KMS-11 (cell line): ENCODE data around the gene YY1.

Source experiments
- H2AFZ ChIP-seq: fragments of 200-600 bp; sonication (generic); 2 replicates; pipeline ENCODE4 v1.6.1; 2016; ENCODE audit warnings: antibody characterized with exemption, mixed run types, low read depth
- H3K27ac ChIP-seq: fragments of 200-600 bp; sonication (generic); 2 replicates; pipeline ENCODE4 v1.6.1; 2016; ENCODE audit warnings: mild to moderate bottlenecking, mixed run types
- H3K27me3 ChIP-seq: fragments of 200-600 bp; sonication (generic); 2 replicates; pipeline ENCODE4 v1.6.1; 2017; ENCODE audit warnings: mild to moderate bottlenecking, low read depth, mixed run types, moderate library complexity; ENCODE audit not compliant: insufficient read depth
- H3K36me3 ChIP-seq: fragments of 200-600 bp; sonication (generic); 2 replicates; pipeline ENCODE4 v1.6.1; 2017; ENCODE audit warnings: mild to moderate bottlenecking, mixed run types; ENCODE audit not compliant: insufficient read depth
- H3K4me1 ChIP-seq: fragments of 200-600 bp; sonication (generic); 2 replicates; pipeline ENCODE4 v1.6.1; 2016; ENCODE audit warnings: mild to moderate bottlenecking, low read depth, mixed run types; ENCODE audit not compliant: poor library complexity, severe bottlenecking
- H3K4me2 ChIP-seq: fragments of 200-600 bp; sonication (generic); 2 replicates; pipeline ENCODE4 v1.7.0; 2016; ENCODE audit warnings: mild to moderate bottlenecking, mixed run types
- H3K4me3 ChIP-seq: fragments of 200-600 bp; sonication (generic); IDR thresholded peaks from 2 replicates; pipeline ENCODE4 v1.6.1; 2017; ENCODE audit warnings: low read depth, low read length, mixed read lengths; ENCODE audit not compliant: insufficient read depth
- H3K79me2 ChIP-seq: fragments of 200-600 bp; sonication (generic); 2 replicates; pipeline ENCODE4 v1.6.1; 2016; ENCODE audit warnings: low read depth, mixed run types; ENCODE audit not compliant: insufficient read depth
- H3K9ac ChIP-seq: fragments of 200-600 bp; sonication (generic); 2 replicates; pipeline ENCODE4 v1.6.1; 2016; ENCODE audit warnings: mild to moderate bottlenecking, mixed run types
- H4K20me1 ChIP-seq: fragments of 200-600 bp; sonication (generic); 2 replicates; pipeline ENCODE4 v1.6.1; 2016; ENCODE audit warnings: mild to moderate bottlenecking, mixed run types; ENCODE audit not compliant: insufficient read depth
- TF ChIP-seq, protein P1 (sequence below): fragments of 200-600 bp; sonication (generic); conservative IDR thresholded peaks from 2 replicates; pipeline ENCODE4 v1.6.1; 2017; ENCODE audit warnings: low read depth, mild to moderate bottlenecking, antibody characterized with exemption, low read length, moderate library complexity, mixed read lengths

YY1 gene

DNA sequence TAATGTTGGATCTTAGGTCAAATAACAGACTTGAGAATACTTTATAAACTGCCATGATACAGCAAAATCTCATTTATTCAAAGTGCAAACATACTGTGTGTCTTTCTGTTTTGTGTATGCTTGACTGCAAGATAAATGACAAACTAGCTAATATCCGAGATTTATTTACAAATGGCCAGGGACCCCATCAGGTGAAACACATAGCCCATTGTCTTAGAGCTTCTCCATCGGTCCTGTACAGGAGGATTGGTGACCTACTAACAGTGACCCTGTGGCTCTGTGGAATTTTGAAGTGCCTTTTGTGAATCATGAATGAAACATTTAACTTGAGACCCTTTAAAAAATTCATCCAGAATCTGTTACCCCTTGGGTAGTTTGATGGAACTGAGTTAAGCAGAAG, 40.2 kb downstream of the YY1 start:
- no peaks in the 10 kb centered on the region for H3K36me3 ChIP-seq
- H3K27me3 ChIP-seq: no peaks in the 10 kb centered on the region
- TF ChIP-seq, protein P1, sequence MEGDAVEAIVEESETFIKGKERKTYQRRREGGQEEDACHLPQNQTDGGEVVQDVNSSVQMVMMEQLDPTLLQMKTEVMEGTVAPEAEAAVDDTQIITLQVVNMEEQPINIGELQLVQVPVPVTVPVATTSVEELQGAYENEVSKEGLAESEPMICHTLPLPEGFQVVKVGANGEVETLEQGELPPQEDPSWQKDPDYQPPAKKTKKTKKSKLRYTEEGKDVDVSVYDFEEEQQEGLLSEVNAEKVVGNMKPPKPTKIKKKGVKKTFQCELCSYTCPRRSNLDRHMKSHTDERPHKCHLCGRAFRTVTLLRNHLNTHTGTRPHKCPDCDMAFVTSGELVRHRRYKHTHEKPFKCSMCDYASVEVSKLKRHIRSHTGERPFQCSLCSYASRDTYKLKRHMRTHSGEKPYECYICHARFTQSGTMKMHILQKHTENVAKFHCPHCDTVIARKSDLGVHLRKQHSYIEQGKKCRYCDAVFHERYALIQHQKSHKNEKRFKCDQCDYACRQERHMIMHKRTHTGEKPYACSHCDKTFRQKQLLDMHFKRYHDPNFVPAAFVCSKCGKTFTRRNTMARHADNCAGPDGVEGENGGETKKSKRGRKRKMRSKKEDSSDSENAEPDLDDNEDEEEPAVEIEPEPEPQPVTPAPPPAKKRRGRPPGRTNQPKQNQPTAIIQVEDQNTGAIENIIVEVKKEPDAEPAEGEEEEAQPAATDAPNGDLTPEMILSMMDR: no peak
- H3K4me1 ChIP-seq: peaks cover 28% of the 10 kb centered on the region
- no peak overlapping the region for H3K27ac ChIP-seq
- H3K79me2 ChIP-seq: peaks cover 51% of the 10 kb centered on the region
- no peak overlapping the region for H3K9ac ChIP-seq
- no peak overlapping the region for H2AFZ ChIP-seq
- no peak overlapping the region for H3K4me3 ChIP-seq
- H3K4me2 ChIP-seq: no peak overlapping the region
- peaks cover 12% of the 10 kb centered on the region; the same call in 1 of the 2 replicates for H4K20me1 ChIP-seq

DNA sequence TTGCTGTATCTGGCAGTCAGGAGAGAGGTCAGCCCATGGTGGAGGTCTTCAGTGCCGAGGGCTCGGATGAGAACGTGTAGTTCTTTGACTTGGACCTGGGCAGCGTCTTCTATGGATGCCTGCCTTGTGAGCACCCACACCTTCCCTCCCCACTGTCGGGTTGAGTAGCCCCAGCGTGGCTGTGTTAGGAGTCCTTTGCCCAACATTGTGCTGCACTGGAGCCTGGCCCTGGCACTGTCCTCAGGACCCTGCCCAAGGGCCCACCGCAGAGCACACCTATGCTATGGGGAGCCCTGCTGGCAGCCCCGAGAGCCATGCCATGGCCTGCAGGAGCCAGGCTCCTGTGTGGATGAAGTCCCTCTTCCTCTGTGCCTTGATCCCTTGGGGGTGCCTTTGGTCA, 40.6 kb downstream of the YY1 start:
- Histone ChIP-seq H3K4me2 (no peak overlapping the region), H3K4me3 (no peak overlapping the region), H3K27ac (no peak overlapping the region), H2AFZ (no peak overlapping the region), H3K4me1 (peaks cover 28% of the 10 kb centered on the region), H4K20me1 (peaks cover 12% of the 10 kb centered on the region; the same call in 1 of the 2 replicates), H3K79me2 (peaks cover 47% of the 10 kb centered on the region), H3K27me3 (no peaks in the 10 kb centered on the region), H3K9ac (no peak overlapping the region), H3K36me3 (no peaks in the 10 kb centered on the region)
- TF ChIP-seq, protein P1: no peak

DNA sequence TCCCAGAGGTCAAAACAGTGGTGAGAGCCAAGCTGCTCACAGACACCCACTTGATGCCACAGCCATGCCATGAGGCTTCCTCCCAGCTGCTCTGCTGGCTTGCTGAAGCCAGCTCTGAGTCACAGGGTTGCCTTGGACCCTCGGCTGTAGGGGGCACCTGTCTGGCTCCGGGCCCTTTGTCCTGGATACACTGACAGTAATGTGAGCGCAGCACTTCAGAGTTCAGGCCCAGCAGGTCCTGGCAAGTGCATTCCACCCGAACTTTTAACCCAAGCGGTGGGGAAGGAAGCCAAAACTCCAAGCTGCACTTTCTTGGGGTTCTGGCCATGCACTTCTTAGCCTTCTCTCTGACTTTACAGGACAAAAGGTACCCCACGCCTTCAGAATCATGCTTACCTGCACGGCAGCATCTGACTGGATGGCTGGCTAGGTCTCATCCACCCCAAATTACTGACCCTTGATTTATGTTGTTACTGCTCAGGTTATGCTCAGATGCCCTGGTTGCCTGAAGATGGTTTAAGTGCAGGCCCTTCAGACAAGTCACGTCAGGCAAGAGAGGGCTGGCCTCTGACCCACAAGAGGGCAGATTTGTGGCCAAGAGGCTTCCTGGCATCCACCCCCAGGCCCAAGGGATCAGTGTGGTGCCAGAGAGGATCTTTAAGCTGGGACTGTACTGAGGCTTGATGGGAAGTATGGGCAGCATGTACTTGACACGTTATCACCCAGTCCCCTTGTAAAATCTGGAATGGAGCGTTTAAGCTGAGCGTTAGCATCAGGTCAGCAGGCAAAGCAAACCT, 42.5 kb downstream of the YY1 start:
- TF ChIP-seq, protein P1: no peak
- Histone ChIP-seq H3K4me2 (no peak overlapping the region), H3K27me3 (no peaks in the 10 kb centered on the region), H2AFZ (no peak overlapping the region), H4K20me1 (peaks cover 7% of the 10 kb centered on the region; the same call in 1 of the 2 replicates), H3K79me2 (peaks cover 36% of the 10 kb centered on the region), H3K27ac (no peak overlapping the region), H3K36me3 (no peaks in the 10 kb centered on the region), H3K4me3 (no peak overlapping the region), H3K9ac (no peak overlapping the region), H3K4me1 (peaks cover 28% of the 10 kb centered on the region)

DNA sequence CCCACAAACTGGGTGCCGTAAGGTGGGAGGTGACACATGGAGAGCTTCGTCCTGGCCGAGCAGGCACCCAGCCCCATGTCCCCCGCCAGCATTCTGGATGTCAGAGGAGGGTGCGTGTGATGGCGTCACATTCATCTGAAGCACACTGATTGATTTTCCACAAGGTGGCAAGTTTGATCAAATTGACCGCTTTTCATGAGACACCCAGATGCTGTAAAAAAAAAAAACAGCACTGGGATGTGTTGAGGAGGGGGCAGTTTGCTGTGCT, 43.1 kb downstream of the YY1 start:
- Histone ChIP-seq H3K36me3 (no peaks in the 10 kb centered on the region), H3K4me3 (no peak overlapping the region), H4K20me1 (0 out of 2 replicates have a peak, but pooled peaks cover 3% of the 10 kb centered on the region), H3K27ac (no peak overlapping the region), H3K4me1 (peaks cover 23% of the 10 kb centered on the region), H3K79me2 (peaks cover 30% of the 10 kb centered on the region), H2AFZ (no peak overlapping the region), H3K27me3 (no peaks in the 10 kb centered on the region), H3K9ac (no peak overlapping the region), H3K4me2 (no peak overlapping the region)
- TF ChIP-seq, protein P1: no peak
